Activated B cell treated with CpG ODN at 0.5 μM for 24 hours (primary cell): ENCODE results near the gene CLEC9A. TPM values are rescaled to one million over a fixed set of nuclear protein-coding genes. Genes with fewer than 3 reads are reported as not detected.

ENCODE experiments used
- ATAC-seq: fragments of 200-7000 bp; cut with Tn5 transposase; one replicate; pipeline ENCODE4 v1.10.0; 2021; ENCODE audit warnings: low read depth, mild to moderate bottlenecking, moderate library complexity
- CTCF ChIA-PET: fragments of 350-600 bp; sonication (Branson Sonifier 250); formaldehyde crosslinking; loops from one replicate; lab custom pipeline; 2021; ENCODE audit warnings: antibody characterized with exemption; lab: Charles Lee
- POLR2A ChIA-PET: fragments of 350-600 bp; sonication (Branson Sonifier 250); formaldehyde crosslinking; loops from one replicate; lab custom pipeline; 2021; ENCODE audit warnings: antibody characterized with exemption; lab: Charles Lee
- DNase-seq: peaks from one replicate; pipeline ENCODE4 v3.0.0; 2022
- H3K27ac Mint-ChIP-seq: one replicate; pipeline ENCODE4 v1.8.0; 2020; ENCODE audit warnings: mixed read lengths
- H3K27me3 Mint-ChIP-seq: one replicate; pipeline ENCODE4 v1.8.0; 2021; ENCODE audit warnings: mixed read lengths
- H3K36me3 Mint-ChIP-seq: one replicate; pipeline ENCODE4 v1.8.0; 2021; ENCODE audit warnings: low read depth, mixed read lengths
- H3K4me1 Mint-ChIP-seq: one replicate; pipeline ENCODE4 v1.8.0; 2021; ENCODE audit warnings: mixed read lengths
- H3K4me3 Mint-ChIP-seq: one replicate; pipeline ENCODE4 v1.8.0; 2020; ENCODE audit warnings: mild to moderate bottlenecking, mixed read lengths
- H3K9me3 Mint-ChIP-seq: one replicate; pipeline ENCODE4 v1.8.0; 2020; ENCODE audit warnings: mixed read lengths
- intact Hi-C: fragments of 100-400 bp; cut with micrococcal nuclease; formaldehyde crosslinking; loops from one replicate; pipeline ENCODE4 v1.15.1; 2024
- total RNA-seq: library from RNA; stranded (reverse); gene quantifications from 2 replicates; pipeline ENCODE4 v1.2.3, GENCODE V29; 2022
- TF ChIP-seq, protein P1 (sequence below): fragments of 200-600 bp; IDR thresholded peaks from one replicate; pipeline ENCODE4 v1.8.0; 2022; ENCODE audit warnings: antibody characterized with exemption, mild to moderate bottlenecking

CLEC9A gene
- total RNA-seq, 1 donor from 2014 or later, result not detected

DNA sequence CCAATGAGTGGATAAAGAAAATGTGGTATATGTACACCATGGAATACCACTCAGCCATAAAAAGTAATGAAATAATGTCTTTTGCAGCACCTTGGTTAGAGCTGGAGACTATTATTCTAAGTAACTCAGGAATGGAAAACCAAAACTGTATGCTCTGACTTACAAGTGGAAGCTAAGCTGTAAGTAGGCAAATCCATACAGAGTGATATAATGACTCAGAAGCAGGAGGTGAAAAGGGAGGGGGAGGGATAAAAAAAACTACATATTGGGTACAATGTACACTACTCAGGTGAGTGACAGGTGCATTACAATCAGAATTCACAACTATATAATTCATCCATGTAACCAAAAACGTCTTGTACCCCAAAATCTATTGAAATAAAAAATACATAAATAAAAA is 83.4 kb downstream of the CLEC9A start:
- Mint-ChIP-seq H3K27me3 (peaks cover 12% of the 10 kb centered on the region), H3K27ac (no peak overlapping the region), H3K36me3 (no peaks in the 10 kb centered on the region), H3K4me3 (no peak overlapping the region), H3K4me1 (no peaks in the 10 kb centered on the region), H3K9me3 (no peaks in the 10 kb centered on the region)
- TF ChIP-seq, protein P1, sequence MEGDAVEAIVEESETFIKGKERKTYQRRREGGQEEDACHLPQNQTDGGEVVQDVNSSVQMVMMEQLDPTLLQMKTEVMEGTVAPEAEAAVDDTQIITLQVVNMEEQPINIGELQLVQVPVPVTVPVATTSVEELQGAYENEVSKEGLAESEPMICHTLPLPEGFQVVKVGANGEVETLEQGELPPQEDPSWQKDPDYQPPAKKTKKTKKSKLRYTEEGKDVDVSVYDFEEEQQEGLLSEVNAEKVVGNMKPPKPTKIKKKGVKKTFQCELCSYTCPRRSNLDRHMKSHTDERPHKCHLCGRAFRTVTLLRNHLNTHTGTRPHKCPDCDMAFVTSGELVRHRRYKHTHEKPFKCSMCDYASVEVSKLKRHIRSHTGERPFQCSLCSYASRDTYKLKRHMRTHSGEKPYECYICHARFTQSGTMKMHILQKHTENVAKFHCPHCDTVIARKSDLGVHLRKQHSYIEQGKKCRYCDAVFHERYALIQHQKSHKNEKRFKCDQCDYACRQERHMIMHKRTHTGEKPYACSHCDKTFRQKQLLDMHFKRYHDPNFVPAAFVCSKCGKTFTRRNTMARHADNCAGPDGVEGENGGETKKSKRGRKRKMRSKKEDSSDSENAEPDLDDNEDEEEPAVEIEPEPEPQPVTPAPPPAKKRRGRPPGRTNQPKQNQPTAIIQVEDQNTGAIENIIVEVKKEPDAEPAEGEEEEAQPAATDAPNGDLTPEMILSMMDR, result no peak
- intact Hi-C loops, result no loop called here
- DNase-seq, result no peak
- no peak for ATAC-seq
- ChIA-PET POLR2A (no interaction called here), CTCF (no interaction called here)

DNA sequence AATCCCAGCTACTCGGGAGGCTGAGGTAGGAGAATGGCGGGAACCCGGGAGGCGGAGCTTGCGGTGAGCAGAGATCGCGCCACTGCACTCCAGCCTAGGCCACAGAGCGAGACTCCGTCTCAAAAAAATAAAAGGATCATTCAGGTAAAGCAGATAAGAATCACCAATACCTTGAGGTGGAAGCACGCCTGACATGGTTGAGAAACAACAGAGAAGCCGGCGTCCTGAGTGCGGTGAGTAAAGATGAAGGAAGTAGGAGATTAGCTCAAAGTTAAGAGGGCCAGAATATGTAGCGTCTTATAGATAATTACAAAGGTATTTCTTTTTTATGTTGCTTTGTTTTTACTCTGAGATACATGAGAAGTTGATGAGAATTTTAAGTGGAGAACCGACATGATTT is 84.8 kb downstream of the CLEC9A start:
- ATAC-seq (no peak), DNase-seq (no peak)
- ChIA-PET CTCF (no interaction called here), POLR2A (no interaction called here)
- H3K4me3 Mint-ChIP-seq, result no peak overlapping the region
- TF ChIP-seq, protein P1, result no peak
- H3K4me1 Mint-ChIP-seq, result no peaks in the 10 kb centered on the region
- no peak overlapping the region for H3K27ac Mint-ChIP-seq
- intact Hi-C loops, result no loop called here
- H3K27me3 Mint-ChIP-seq, result peaks cover 16% of the 10 kb centered on the region
- H3K36me3 Mint-ChIP-seq, result no peaks in the 10 kb centered on the region
- peaks cover 5% of the 10 kb centered on the region for H3K9me3 Mint-ChIP-seq

Other genes with a start within 250 kb of the CLEC9A start
- gene KLRF1, start 203.2 kb upstream of the CLEC9A start, total RNA-seq, result 0.34 and 0.67 TPM in 2 replicates
- 18.4 and 19.1 TPM in 2 replicates for gene CLEC2B, start 161.3 kb upstream of the CLEC9A start, total RNA-seq
- not detected in 2 replicates for gene KLRF2, start 149.2 kb upstream of the CLEC9A start, total RNA-seq
- not detected in 2 replicates for gene CLEC2A, start 98.3 kb upstream of the CLEC9A start, total RNA-seq
- 0.22 TPM in 1 of 2 replicates, not detected in the other for gene CLEC12A, start 59.3 kb upstream of the CLEC9A start, total RNA-seq
- gene CLEC1B, start 31.6 kb upstream of the CLEC9A start, total RNA-seq, result not detected in 2 replicates
- not detected in 2 replicates for gene CLEC12B, start 20.1 kb upstream of the CLEC9A start, total RNA-seq
- gene CLEC1A, start 68.3 kb downstream of the CLEC9A start, total RNA-seq, result not detected in 2 replicates
- gene CLEC7A, start 99.5 kb downstream of the CLEC9A start, total RNA-seq, result 0.09 and 0.10 TPM in 2 replicates
- 0.12 TPM in 1 of 2 replicates, not detected in the other for gene OLR1, start 141.4 kb downstream of the CLEC9A start, total RNA-seq
- not detected in 2 replicates for gene TMEM52B, start 148.3 kb downstream of the CLEC9A start, total RNA-seq
- gene GABARAPL1, start 182.2 kb downstream of the CLEC9A start, total RNA-seq, result 2.1 and 2.5 TPM in 2 replicates